Medulla oblongata (tissue), 1 donor: ENCODE results near the gene KLK14.

Experiments used
- DNase-seq: peaks from one replicate; pipeline ENCODE4 v3.0.0-alpha.2; 2015; ENCODE audit errors: extremely low spot score

The KLK14 gene

GRCh38 chr19:51108066-51108804 is 25.5 kb upstream of the KLK14 start, which contains the start of gene CTU1:
CTU1 (minus strand) TSS chr19:51108409; CDS start chr19:51104569, 3,840 bp downstream.
- DNase-seq, result peak; percentile 100

- DNase-seq, result no peak
Measured at GRCh38 chr19:51107406-51108065, 24.8 kb upstream of the KLK14 start.

DNA sequence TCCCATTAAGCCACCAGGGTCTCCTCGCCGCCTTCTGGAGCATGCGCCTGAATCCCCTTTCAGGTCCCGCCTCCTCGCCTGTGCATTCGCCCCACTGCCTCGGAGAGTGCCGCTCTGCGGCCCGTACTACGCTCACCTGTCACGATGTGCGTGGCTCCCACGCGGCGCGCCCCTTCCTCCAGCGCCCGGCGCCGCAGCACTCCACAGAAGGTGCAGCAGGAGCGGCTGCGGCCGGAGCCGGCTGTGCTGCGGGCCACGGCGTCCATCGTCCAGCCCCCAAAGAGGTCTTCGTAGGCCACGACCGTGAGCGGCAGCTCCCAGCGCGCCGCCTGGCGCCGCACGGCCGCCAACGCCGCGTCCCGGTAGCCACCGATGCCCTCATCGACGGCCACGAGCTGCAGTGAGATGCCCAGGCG is 21.2 kb upstream of the KLK14 start:
- no peak for DNase-seq

DNA sequence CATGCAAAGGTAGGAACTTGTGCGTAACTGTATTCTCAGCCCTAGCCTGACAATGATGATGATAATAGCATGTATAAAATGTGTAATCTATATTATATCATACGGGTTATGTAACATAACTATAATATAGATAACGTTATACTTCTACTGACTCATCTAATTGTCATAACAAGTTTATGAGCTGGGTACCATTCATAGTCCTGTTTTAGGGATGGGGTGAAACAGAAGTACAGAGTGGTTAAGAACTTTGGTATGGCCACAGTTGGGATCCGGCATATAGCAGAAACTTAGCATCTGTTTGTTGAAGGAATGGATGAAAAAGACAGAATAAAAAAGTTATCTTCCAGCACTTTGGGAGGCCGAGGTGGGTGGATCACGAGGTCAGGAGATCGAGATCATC is 20.3 kb upstream of the KLK14 start:
- no peak for DNase-seq

DNA sequence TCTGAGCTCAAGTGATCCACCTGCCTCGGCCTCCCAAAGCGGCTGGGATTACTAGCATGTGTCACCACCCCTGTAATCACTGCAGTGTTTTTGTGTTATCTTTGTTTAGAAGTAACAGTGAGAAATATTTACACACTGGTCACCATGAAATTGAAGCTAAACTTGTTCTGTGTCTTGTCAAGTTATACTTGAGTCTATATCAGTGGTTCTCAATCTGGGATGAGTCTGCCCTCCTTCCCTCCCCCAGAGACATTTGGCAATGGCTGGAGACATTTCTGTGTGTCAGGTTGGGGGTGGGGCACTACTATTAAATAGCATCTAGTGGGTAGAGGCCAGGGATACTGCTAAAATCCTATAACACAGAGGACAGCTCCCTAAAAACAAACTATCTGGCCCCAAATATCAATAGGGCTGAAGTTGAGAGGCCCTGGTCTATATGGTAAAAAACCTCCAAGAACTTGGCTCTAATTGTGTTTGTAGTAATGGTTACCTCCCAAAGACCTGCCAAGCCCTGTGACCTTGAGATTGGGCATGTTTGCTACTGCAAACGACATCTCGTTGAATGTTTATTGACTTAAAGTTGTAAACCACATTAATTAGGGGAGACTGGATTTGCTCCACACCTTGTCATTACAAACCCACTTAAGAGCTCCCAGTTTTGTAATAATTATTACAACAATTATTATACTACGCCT is 18.6 kb upstream of the KLK14 start:
- DNase-seq, result no peak

- no peak for DNase-seq
Measured at GRCh38 chr19:51100601-51101000, 17.9 kb upstream of the KLK14 start.

- DNase-seq, result no peak
Measured at GRCh38 chr19:51099047-51099382, 16.3 kb upstream of the KLK14 start.

DNA sequence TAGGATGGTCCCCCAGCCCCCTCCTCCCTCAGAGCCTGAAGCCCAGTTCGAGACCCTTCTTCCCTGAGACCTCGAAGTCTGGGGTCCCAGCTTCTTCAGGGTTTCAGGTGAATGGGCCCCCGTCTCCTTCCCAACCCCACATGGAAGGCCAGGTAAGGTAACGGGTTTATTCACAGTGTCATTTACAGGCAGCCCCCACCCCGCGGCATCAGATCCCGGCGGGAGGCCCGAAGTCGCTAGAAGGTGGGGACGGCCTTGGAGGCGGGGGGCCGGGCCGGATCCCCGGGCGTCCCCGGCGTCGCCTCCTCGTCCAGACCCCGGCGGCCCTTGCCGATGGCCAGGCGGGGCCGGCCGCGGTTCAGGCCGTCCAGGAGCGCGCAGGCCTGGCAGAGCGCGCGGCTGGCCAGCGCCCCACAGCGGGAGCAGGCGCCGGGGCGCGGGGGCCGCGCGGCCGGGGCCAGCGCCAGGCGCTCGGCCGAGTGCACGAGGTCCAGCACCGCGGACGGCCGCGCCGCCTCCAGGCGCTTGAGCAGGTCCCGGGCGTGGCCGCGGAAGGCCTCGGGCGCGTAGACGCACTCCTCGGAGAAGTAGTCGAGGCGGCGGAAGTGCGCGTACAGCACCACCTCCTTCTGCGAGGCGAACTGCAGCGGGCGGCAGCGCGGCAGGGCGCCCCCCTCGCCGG is 15.8 kb upstream of the KLK14 start:
- no peak for DNase-seq

- no peak for DNase-seq
Measured at GRCh38 chr19:51097796-51098195, 15.1 kb upstream of the KLK14 start.

GRCh38 chr19:51097166-51097738 is 14.6 kb upstream of the KLK14 start:
- peak; percentile 33 for DNase-seq

DNA sequence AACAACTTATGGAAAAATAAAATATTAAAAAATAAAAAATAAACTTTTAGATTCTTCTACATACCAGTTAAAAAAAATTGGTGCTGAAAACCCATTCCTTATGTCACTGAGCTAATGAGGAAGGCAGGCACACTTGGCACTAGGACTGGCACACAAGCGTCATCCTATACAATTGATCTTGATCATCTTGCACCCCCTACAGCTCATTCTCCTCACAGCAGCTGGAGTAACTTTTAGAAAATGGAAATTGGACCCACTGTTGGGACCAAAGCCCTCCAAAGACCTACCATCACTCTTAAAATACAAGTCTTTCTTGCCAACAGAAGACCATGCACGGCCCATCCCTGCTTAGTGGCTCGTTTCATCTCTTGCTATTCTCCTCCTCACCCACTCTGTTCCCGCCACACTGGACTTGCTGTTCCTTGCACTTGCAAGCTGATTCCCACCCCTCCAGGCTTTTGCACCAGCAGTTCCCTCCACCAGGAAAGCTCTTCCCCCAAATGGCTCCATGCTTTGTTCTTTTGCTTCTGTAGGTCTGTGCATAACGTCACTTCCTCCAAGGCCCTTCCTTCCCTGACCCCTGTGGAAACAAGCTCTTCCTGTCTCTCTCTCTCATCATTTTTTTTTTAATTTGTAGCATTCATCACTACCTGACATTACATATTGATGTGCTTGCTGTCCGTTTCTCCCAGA is 13.9 kb upstream of the KLK14 start:
- DNase-seq, result no peak

DNA sequence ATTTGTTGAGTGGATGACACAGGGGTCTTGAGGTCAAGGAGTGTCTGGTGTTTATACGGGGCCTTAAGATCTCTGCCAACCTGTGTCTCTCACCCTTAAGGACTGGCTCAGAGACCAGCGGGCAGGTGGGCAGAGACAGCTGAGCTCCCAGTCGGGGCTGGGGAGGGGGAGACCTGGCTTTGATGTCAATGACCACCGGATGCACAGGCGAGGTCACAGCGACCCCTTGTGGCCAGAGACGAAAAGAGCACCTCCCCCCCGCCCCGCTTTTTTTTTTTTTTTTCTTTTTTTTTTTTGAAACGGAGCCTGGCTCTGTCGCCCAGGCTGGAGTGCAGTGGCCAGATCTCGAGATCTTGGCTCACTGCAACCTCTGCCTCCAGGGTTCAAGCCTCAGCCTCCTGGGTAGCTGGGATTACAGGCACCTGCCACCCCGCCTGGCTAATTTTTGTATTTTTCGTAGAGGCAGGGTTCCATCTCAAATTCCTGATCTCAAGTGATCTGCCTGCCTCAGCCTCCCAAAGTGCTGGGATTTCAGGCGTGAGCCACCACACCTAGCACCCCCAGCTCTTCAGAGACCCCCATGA is 12.1 kb upstream of the KLK14 start:
- DNase-seq, result peak; percentile 11

DNA sequence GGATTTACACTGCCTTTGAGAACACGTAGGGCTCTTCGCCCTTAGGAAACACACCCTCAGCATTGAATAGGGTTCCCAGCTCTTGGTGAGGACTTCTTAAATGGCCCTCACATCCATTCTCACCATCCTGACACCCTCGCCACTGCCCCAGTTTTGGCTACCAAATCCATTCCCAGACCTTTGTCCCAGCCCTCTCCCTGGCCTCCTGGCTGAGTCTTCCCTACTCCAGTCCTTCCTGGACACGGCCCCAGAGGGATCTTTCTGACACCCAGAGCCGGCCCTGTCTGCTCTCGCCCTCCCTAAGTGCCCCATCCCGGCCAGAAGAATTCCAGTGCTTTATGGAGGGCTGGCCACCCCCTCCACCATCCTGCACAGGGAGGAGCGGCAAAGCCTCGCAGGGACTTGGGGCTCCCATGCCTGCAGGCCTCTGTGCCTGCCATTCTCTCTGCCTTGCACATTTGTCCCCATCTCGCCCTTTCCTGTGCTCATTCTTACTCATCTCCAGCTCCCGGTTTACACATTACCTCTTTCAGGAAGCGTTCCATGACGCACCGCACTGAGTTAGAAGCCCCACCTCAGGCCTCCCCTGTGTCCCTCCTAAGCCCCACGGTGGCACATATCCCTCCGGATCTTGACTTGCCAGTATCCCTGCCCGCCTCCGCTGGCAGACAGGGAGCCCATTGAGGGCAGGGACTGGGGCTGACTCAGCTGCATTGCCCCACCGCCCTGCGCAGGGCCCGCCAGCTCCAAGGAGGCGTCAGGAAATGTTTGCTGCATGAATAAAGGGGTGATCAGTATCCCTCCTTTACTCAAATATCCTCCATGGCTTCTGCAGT is 11.0 kb upstream of the KLK14 start:
- DNase-seq, result no peak

DNA sequence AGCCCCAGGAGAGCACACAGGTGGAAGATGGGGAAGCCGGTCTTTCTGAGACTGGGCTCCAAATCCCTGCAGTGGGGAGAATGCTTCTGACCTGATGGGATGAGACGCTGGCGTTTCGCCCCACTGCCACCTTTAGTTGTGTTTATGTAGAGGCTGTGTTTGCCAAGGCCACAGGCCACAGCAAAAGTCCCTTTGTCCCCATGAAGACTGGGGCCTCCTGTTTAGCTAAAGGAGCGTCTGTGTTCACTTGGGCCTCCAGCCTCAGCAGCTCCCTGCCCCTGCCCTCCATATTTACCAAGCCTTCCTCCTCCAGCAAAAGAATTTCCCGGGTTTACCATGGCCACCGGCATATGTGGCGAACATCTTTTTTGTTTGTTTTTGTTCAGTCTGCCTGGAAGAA is 10.4 kb upstream of the KLK14 start:
- peak; percentile 14 for DNase-seq

DNA sequence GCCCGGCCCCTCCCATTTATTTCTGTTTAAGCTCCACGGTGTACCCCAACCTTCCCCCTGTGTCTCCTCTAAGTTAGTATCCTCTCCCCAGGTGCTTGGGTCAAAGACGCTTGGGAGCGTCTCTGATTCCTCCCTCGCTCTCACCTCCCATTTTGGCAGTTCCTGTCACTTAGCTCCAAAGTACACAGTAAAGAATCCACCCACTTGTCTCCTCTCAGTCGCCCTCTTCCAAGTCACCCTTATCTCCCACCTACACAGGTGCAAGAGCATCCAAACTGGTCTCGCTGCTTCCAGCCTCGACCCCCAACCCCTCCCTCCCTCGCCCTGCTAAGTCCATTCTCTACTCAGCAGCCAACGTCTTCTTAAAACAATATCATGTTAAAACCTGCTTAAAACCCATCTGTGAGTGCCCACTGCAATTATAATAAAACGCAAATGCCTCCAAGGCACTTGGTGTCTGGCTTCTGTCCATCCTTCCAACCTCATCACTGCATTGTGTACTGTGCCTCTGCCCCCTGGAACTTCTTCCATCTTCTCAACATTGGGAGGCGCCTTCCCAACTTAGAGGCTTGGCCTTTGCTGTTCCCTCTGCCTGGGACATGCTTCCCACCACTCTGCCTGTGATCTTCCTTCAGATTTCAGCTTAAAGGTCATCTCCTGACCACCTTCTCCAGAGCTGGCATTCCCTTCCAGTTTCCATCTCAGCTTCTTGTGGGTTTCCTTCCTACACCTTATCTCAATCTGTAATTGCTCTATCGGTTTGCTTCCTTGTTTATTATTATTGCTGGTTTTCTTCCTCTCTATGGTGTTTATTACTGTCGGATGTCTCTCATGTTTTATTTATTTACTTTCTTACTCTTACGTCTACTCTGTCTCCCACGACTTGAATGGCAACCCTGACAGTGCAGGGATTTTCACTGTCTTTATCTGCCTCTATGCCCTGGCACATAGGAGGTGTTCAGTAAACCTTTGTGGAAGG is 9.5 kb upstream of the KLK14 start:
- no peak for DNase-seq

GRCh38 chr19:51091126-51091525 is 8.4 kb upstream of the KLK14 start:
- no peak for DNase-seq

DNA sequence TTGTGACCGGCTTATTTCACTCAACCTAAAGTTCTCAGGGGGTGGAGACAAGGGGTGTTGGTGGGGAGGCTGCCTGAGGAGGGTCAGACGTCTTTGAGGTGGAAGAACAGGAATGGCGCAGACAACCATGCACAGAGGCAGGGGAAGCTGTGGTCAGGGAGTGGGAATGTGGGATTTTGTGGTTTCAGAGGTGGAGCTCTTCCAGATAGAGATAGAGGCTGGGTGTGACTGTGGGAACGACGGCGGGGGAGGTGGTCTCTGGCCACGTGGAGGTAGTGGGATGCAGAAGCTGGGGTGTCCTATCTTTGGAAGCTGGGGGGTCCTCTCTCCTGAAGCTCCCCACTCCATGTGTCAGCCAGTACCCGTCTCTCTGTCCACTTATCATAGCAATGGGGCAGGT is 7.8 kb upstream of the KLK14 start:
- DNase-seq, result no peak

GRCh38 chr19:51089786-51090185 is 7.1 kb upstream of the KLK14 start:
- no peak for DNase-seq
